ENCODE measurements around the gene SMIM10L2A.
"Not testable (repeated sequence)": the region's sequence is repeated elsewhere in the genome, so short reads cannot be mapped to it uniquely, and the experiment has no call there.

SMIM10L2A gene

DNA sequence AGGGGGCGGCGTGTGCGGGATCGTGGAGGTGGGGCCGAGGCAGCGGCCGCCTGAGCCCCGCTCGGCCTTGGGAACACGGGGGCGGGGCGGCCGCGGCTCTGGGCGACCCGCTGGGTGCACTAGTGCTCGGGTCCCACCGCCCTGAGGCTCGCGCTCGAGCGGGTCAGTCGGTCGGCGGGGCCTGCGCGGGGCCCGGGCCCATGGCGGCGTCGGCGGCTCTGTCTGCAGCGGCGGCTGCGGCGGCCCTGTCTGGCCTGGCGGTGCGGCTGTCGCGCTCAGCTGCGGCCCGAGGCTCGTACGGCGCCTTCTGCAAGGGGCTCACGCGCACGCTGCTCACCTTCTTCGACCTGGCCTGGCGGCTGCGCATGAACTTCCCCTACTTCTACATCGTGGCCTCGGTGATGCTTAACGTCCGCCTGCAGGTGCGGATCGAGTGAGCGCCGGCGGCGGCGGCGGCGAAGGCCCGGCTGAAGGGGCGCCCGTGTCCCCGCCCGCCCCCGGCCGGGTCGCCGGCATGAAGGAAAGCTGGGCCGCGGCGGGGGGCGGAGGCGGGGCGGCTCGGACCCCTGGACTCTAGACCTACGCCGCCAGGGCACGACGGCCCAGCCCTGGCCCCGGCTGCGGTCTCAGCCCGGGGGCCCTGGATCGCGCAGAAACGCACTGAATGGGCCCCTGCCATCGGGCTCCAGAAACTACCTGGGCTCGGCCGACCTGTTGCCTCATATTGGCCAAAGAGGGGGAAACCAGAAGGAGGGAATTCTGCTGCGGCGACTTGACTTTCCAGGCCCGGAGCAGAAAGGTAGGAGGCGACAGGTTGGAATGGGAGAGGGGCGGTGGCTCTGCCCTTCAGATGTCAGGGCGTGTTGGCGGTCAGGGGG is at the start of gene SMIM10L2A:
Gene SMIM10L2A (plus strand): TSS at position 13 of the 878 bp plus-strand sequence. CDS start 188 bp downstream, at position 201.
- DNase-seq: no peak

DNA sequence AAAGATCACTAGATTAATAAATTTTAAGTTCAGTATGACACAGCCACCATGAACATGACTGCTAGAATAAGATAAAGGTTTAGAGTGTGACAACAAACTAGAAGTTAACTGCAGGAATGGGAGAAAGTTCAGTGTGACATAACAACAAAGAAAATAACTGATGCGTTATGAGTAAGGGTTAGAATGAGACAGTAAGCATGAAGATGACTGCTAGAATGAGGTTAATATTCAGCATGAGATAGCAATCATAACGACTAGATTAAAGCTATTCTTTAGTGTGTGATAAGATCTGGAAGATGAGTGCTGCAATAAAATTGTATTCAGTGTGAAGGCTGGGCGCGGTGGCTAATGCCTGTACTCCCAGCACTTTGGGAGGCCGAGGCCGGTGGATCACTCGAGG is 48.4 kb upstream of the SMIM10L2A start:
- no peak for DNase-seq

DNA sequence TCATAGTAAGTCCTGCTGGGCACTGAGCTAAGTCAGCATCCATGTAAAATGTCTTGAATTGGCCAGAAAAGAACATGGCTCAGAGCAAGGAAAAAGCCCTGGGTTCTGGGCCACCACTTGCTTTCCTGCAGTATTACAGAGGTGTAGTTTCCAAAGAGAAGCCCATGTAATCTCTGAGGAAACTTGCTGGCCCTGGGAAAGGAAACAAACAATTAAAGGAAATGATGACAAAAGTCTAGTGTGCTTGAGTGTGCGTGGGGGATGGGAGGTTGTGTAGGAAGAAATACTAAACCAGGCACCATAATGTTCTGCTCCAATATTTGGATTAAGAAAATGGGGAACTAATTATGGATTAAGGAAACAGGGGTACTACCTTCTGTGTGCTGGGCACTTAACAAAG is 39.5 kb upstream of the SMIM10L2A start:
- DNase-seq: no peak

DNA sequence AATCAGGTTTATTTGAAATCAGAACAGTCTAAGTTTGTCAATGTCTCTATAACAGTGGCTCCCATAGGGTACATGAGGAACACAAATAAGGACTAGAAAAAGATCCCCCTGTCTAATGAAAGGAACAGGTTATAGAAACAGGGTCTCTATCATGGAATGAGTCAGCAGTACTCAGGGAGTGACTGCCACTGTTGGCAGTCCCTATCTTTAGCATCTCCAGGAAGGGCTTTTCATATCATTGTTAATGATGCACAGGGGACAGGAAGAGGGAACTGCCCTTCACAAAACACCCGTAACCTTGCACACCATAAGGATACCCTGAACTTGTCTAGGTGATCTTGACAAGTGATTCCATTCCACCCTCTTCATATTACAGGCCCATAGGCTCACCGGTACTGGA is 38.5 kb upstream of the SMIM10L2A start:
- DNase-seq: no peak

DNA sequence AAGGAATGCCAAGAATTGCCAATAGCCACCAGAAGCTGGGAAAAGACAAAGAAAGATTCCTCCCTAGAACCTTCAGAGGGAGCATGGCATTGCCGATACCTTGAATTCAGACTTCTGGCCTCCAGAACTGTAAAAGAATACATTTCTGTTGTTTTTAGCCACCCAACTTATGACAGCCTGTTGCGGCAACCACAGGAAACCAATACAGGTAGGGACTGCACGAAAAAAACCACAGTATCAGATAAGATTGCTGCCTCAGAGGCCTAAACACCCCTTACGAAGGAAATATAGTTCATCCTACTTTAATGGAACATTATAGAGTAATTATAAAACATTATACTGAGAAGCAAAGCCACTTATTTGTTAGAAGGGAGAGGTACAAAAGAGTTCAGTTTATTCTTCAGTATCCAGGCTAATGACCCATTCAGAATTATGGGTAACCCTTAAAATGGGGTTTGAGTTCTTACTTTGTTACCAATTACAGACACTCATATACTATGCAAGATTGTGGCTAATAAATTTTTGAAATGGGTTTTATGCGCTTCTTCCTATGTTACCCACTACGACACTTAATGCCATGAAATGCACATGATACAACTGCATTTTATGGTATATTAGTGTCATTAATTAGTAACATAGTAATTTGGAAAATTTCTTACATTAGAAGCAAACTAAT is 37.4 kb upstream of the SMIM10L2A start:
- DNase-seq: no peak

DNA sequence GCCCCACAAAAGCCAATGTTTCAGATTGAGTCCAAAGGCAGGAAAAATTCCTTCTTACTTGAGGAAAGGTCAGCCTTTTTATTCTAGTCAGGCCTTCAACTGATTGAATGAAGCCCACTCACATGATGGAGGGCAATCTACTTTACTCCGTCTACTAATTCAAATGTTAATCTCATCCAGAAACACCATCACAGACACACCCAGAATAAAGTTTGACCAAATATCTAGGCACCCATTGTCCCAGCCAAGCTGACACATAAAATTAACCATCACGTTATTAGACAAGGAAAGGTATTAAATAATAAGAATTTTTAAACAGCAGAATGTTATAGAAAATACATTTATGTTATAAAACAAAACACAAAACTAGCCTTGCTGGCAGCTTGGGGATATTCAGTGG is 32.9 kb upstream of the SMIM10L2A start:
- no peak for DNase-seq

DNA sequence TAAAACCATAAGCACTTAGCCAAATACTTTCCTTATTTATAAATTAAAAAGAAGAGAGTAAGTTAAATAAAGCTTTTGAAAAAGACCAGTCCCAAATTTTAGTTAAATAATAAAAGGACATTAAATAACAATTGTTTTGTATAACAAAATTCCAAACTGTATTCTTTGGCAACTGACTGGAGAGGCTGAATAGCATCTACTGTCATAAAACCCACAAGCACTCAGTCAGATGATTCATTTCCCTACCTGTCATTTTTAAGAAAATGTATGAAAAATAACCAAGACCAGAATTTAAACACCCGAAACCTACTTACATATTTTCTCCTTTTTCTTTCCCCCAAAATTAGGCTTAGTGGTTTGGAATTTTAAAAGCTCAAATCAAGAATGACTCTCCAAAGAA is 32.5 kb upstream of the SMIM10L2A start:
- no peak for DNase-seq

DNA sequence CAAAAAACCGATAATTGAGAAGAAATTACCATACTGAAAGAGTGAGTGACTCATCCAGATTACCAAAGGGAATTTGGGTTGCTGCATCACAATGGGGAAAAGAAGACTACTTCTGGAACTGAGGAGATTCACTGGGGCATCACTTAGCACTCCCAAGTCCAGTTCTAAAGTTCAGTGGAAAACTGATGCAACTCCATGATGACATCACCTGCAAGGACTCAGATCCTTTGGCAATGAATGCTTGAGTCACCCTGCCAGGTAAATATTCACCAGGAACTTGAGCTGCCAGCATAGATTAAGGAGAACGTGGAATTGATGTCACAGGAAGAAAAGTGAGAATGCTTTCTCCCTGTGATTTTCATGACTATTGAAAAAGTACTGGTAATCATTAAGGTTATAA is 32.0 kb upstream of the SMIM10L2A start:
- DNase-seq: no peak

DNA sequence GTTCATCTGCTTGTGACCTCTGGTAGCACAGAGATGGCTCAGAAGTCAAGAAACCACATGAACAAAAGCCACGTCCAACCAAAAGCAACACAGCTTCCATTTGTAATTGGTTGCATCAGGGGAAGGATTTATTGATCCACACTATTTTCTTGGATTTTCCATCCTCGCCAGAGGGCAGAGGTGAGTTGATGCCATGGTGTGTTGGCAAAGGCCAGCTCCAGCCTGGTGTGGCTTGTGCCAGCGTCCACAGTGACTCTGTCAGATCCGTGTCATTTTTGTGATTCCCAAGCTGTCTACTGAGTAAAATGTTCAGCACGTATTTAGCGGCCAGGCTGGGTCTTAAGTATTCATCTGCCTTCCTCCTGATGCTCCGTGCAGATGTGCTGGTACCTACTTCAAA is 30.0 kb upstream of the SMIM10L2A start:
- DNase-seq: no peak

DNA sequence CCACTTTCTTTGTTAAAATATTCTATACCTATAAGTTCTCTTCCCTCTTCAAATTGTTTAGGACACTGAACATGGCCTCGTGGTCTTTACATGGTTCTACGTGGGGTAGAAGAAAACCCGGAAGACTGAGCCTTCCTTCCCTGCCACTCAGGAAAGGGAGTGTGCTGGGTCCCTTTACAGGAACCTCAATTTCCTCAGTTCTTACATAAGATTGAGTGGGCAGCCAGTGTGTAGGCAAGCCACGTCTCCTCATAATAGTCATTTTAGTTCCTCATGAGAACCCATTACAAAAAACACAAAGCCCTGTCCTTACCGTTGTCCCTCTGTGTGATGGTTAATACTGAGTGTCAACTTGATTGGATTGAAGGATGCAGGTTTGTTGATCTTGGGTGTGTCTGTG is 28.7 kb upstream of the SMIM10L2A start:
- DNase-seq: no peak

DNA sequence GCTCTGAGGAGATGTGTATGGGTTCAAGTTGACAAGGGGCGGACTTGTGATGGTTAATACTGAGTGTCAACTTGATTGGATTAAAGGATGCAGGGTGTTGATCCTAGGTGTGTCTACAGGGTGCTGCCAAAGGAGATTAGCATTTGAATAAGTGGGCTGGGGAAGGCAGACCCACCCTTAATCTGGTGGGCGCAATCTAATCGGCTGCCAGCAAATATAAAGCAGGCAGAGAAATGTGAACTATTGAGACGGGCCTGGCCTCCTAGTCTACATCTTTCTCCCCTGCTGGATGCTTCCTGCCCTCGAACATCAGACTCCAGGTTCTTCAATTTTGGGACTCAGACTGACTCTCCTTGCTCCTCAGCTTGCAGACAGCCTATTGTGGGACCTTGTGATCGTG is 26.7 kb upstream of the SMIM10L2A start:
- DNase-seq: no peak

DNA sequence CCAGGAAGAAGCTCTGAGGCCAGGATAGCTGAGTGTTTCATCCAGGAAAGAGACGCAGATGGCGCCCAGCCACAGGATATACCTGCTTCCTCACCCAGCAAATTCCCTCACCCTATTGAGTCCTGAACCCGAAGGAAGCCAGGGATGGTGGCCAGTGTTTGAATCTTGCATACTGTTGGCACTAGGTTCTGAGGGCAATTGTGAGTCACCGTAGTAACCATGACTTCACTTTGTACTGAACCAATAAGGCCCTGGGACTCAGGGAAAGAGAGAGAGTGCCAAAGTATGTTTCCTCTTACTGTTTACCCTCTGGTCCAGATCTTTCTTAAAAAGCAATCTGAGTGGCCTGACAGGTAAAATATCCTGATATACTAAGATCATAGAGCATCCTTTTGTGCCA is 25.6 kb upstream of the SMIM10L2A start:
- DNase-seq: peak; percentile 33

DNA sequence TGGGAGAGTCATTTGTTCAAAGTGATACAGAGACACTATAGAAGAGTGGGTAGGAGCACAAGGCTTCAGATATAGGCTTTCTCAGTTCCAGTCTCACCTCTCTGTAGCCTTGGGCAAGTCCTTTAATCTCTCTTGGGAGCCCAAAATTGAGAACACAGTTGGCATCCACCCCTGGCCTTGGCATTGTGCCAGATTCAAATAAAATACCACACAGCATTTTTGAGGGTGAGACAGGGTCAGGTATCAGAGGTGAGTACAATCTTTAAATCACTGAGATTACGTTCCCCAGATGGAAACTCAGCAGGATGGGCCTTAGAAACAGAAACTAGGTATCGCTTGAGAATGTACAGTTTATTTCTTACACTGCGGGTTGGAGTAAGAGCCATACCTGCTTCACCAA is 25.2 kb upstream of the SMIM10L2A start:
- DNase-seq: no peak

DNA sequence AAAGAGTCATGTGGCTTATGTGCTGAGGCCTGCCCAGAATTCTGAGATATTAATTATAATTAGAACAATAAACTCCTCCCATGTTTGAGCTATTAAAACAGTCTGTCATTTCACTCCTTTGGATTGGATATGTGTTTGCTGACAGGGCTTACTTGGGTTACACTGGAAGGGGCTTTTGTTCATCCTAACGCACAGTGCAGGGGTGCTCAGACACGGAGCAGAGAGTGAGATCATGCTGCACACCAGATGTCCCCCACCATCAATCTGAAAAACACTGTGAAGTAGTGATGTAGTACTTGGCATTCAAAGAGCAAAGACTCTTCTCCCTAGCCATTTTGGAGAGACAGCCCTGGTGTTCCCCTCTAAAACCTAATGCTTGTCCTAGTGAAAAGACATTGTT is 24.1 kb upstream of the SMIM10L2A start:
- no peak for DNase-seq

DNA sequence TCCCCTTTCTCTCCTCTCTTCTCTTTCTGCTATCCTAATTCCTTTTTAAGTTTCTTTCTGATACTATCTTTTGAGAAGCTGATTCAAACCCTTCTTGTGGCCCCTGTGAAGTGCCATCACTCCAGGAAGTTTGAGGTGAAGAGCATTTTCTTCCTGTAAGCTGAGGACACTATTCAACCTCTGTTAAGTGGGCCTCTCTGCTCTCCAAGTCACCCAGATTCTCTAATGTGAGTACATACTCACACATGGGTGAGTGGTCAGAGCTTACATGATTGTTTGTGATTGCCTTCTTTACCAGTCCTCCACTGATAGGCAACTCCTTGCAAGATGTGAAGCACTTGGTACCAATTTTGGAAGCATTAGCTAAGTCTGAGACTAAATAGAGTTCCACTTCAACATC is 18.4 kb upstream of the SMIM10L2A start:
- no peak for DNase-seq

DNA sequence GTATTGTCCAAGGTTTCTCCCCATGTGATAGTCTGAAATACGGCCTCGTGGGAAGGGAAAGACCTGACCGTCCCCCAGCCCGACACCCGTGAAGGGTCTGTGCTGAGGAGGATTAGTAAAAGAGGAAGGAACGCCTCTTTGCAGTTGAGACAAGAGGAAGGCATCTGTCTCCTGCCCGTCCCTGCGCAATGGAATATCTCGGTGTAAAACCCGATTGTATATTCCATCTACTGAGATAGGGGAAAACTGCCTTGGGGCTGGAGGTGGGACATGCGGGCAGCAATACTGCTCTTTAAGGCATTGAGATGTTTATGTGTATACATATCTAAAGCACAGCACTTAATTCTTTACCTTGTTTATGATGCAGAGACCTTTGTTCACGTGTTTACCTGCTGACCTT is 15.3 kb upstream of the SMIM10L2A start:
- DNase-seq: not testable (repeated sequence)

DNA sequence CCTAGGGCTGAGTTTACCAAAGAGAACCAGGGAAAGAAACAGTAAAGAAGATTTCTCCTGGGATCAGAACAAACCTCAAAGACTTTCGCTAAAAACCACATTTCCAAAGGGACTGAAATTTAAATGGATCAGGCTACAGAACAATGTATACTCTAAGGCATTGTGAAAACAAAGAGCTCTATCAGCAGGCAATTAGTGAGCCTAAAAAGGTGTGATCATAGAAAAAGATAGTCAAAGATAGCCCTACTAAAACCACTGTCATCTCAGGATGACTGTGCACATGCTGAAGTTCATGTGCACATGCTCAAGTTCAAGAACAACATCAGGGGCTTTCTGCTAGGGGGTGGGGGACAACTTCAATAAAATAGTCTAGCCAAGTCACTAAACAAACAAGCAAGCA is 12.9 kb upstream of the SMIM10L2A start:
- no peak for DNase-seq

DNA sequence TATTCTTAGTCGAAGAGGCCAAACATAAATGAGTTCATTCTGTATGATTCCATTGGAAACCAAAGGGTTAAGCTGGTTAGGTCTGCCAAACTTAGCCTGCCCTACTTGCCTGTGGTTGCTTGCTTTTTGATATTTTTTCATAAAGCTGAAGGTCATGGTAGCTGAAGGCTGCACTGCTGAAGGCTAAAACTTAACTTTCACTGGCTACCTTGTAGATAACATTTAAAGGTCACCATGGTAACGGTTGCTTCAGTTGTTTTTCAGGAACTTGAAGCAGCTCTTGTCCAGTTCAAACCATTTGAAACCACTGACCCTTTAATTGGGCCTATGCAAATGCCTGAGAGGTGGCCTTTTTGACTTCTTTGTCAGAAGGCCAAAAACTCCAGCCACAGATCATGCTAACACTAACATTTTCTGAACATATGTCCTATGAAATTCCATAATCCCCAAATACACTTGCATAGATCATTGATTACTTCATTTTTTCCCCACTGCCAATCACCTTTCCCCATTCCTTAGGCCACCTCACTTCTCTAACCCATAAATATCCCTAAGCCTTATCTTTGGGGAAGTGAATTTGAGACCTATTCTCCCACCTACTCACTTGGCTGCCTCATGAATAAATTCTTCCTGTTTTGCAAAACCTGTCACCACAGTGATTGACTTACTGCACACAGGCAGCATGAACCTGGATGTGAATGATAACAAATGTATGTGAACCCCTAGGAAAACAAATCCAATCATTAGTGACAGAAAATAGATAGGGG is 10.7 kb upstream of the SMIM10L2A start:
- DNase-seq: no peak

DNA sequence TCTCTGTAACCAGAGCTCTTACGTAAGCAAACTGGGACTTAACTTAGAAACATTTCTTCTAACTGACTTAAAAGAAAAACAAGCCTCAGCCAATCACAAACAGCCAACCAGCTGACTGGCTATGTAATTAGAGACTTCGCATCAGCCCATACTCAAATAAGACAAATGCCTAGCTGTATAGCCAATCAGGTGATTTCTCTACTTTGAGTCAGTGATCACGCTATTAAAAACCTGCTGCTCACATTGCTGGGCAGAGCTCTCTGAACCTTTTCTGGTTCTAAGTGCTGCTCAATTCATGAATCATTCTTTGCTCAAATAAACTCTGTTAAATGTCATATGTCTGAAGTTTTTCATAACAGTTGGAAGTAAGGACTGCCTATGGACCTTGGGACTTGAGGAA is 9.9 kb upstream of the SMIM10L2A start:
- DNase-seq: no peak

DNA sequence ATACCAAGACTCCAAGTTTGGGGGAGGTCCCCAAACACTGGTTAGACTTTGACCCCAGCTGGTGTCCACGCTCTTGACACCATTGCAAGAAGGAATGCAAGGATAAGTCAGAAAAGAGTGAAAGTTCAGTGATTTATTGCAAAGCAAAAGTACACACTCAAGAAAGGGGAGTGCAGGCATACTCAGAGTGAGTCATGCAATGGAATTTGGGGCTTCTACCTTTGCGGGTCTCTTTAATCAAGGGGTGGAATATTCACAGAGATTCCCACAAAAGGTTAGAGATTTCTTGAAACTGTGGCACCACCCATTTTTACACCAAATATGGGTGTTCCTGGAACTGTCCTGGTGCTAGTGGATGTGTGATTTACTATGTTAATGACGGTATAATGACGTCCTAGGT is 5.2 kb upstream of the SMIM10L2A start:
- DNase-seq: no peak

DNA sequence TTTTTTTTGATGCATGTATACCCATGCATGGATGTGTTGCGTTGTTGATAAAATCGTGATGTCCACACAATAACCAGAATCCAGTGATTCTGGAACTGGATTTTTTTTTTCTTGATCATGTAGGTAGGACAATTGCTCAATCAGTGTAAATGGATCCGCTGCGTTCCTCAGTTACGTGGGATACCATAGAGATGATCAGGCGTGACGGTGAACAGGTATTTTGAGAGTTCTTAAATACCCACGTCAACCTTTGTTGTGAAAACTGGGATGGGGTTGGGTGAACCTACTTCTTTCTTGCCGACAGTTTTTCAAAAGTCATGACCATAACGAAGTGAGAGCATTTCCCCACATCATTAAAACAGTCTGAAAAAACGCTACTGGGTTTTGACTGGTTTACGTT is 913 bp upstream of the SMIM10L2A start:
- no peak for DNase-seq

DNA sequence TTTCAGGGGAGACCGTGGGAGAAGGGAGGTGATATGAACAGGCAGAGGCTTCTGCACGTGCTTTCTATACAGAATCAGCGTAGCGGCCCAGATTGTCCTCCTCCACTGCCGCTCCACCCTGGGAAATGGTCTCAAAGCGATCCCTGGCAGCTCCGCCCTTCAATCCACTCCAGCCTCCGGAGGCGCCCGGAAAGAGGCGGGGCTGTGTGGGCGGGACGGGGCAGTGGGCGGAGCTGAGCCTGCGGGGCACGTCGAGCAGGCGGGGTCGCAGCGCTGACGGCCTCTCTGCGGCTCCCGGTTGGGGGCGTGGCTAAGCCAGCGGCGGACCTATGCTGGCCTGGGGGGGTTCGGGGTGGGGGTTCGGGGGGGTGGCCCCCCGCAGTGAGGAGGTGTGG is 210 bp upstream of the SMIM10L2A start:
- DNase-seq: peak; percentile 88

DNA sequence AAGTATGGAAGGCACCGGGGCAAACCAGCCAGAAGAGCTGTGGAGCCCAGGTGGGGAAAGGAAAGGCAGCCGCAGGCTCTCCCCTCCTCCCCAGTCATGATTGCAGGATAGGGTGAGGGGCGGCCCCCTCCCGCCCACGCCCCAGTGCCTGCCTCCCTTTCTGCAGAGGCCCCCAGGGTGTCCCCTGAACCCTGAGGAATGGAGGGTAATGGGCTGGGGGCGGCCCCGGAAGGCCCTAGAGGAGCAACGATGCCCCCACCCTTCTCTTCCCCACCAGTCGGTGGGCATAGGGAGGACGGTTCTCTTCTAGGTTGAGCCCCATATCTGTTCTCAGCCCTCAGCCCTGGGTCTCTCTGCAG is 1.0 kb downstream of the SMIM10L2A start:
- DNase-seq: not testable (repeated sequence)

Measured in DMS153 (cell line).